HG03064 (cell line): ENCODE results near the gene SLC35G6.
"Not testable (repeated sequence)": the region's sequence is repeated elsewhere in the genome, so short reads cannot be mapped to it uniquely, and the experiment has no call there.

Experiments
- ATAC-seq: cut with Tn5 transposase; IDR thresholded peaks from one replicate; pipeline ENCODE4 v1.9.1; 2021; ENCODE audit warnings: low read depth; ENCODE audit not compliant: unreplicated experiment

The SLC35G6 gene

DNA sequence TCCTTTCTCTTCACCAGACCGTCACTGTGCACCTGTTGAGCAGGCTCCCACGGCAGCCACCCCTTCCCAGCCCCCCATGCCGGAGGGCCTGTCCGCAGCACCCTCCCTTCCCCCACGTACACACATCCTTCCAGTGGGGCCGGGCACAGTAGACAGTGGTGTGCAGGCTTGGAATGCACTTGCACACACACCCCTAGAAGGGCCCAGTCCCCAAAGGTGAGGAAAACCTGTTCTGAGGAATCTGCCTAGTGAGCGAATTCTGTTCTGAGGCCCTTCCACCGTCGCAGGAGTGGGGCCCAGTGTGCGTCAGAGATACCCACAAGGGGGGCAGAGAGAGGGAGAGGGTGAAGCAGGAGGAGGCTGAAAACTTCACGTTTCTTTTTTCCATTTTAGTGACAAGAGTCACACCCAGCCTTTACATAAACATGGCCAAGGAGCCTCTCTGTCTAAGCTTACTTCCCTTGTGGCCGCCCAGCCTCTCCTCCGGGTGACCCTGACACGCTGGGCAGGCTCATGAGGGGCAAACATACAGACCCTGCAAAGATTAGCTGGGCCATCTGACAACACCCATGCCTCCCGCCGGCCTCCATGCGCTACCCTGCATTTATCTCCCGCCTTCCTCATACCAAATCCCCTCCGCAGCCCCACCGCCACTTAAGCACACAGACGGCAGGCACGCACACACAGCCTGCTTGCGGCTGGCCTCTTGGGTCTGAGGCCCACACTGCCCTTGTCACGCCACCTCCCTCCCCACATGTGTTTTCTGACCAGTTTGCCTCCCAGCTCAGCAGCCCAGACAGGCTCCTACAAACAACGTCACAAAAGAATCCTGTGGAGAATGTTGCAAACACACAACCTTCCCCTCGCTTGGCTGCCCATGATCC lies 3.6 kb upstream of the SLC35G6 start:
- ATAC-seq, result no peak

DNA sequence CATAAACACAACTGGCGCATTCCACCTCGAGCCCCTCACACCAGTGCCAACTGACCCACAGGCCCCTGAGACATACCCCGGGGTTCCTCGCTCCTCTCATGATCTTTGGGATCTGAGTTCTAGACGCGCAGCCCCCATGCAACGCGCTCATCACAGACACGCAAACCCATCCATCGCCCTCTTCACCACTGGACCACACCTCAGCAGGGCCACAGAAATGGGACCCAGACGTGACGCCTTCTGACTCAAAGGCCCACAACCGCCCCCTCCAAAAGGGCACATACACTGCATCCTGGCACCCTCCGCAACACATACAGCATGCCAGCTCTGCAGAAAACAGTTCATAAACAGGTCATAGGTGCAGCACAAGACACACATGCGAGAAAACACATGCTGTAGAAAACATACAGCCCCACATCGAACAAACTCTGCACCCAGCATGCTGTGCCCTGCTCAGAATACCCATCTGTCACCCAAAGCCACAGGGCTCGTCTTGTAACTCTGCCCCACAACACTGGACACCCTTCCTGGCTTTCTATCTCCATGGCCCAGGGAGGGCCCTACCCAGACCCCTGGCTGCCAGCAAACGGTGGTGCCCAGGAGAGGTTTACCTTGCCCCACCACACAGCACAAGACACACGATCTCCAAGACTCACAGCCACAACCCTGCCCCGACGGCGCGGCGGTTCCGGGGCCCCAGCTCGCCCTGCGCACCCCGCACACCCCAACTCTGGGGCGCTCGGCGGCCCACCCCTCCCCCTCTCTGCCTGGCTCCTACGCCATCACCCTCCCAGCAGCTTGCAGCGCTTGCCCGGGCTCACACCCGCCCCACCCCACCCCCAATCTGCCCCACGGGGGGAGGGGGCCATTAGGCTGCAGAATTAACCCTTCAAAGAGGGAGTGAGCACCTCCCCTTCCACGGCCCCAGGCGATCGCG lies 2.7 kb upstream of the SLC35G6 start:
- no peak for ATAC-seq

DNA sequence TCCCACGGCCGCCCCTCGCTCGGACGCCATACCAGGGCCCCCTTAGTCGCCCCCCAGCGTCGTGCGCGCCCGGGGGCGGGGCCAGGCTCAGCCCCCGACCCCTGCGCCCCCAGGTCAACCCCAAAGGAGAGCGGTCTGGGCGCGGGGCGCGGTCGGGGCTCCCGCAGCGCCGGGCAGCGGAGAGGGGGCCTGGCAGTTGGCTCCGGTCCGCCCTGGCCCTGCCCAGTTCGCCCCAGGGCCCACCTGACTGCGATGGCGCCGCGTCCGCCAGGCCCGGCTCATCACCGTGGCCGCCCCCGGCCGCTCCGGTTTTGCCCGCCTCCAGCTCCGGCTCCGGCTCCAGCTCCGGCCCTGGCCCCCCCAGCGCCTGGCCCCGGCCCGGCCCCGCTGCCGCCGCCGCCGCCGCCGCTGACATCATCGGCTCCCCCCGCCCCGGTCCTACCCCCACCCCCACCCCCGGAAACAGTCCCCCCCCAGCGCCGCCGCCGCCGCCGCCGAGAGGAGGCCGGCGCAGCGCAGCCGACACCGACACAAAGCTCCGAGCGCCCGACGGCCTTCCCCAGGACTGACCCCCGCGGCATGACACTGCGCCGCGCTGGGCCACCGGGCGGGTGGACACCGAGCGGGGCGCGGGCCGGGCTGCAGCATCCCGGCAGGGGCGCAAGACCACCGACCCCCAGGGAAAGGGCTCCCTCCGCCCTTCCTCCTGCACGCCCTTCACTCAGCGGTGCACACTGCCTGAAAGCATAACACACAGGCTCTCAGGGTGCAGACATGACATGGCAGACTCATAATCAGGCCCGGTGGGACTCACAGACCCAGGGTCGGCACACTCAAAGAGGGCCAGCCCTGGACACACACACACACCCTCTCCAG lies 1.8 kb upstream of the SLC35G6 start, which contains the start of gene ZBTB4:
TSS of gene ZBTB4 (minus strand) at position 419 of the 876 bp plus-strand sequence. CDS start 12,830 bp downstream, outside the sequence.
- no peak for ATAC-seq

DNA sequence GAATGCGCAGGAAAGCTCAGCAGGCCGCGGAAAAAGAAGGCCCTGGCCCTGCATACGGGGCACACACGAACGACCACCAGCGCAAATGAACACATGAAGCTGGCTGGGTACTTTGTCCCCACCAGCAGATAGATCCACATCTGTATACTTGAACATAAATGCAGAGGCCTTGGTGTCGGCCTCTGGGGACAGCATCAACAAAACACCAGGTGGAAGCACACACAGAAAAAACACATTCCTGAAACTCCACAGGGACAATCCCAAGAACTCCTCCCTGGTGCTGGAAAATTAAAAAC lies 1.2 kb upstream of the SLC35G6 start:
- ATAC-seq, result no peak

DNA sequence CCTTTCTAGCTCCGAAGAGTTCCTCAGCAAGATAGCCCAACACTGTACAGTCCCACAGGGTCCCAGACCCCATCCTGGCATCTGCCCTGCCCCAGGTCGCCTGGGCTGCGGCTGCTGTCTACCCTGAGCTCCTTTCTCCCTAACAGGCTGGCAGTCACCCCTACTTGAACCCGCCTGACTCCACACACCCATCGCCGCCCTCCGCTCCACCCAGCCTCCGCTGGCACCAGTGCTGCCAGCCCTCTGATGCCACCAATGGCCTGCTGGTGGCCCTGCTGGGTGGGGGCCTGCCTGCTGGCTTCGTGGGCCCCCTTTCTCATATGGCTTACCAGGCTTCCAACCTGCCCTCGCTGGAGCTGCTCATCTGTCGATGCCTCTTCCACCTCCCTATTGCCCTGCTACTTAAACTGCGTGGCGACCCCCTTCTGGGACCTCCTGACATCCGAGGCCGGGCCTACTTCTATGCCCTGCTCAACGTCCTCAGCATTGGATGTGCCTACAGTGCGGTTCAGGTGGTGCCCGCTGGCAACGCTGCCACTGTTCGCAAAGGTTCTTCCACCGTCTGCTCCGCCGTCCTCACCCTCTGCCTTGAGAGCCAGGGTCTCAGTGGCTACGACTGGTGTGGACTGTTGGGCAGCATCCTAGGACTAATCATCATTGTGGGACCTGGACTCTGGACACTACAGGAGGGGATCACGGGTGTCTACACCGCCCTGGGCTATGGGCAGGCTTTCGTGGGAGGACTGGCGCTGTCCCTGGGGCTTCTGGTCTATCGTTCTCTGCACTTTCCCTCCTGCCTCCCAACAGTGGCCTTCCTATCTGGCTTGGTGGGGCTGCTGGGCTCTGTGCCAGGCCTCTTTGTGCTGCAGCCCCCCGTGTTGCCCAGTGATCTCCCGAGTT lies 846 bp downstream of the SLC35G6 start:
- ATAC-seq, result not testable (repeated sequence)

DNA sequence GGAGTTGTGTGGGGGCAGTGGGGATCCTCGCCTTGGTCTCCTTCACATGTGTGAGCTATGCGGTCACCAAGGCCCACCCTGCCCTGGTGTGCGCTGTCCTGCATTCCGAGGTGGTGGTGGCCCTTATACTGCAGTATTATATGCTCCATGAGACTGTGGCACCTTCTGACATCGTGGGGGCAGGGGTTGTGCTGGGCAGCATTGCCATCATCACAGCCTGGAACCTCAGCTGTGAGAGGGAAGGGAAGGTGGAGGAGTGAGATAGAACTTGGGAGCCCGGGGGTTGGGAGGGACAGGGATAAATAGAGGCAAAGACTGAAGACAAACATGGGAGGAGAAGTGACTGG lies 1.5 kb downstream of the SLC35G6 start:
- ATAC-seq, result not testable (repeated sequence)

DNA sequence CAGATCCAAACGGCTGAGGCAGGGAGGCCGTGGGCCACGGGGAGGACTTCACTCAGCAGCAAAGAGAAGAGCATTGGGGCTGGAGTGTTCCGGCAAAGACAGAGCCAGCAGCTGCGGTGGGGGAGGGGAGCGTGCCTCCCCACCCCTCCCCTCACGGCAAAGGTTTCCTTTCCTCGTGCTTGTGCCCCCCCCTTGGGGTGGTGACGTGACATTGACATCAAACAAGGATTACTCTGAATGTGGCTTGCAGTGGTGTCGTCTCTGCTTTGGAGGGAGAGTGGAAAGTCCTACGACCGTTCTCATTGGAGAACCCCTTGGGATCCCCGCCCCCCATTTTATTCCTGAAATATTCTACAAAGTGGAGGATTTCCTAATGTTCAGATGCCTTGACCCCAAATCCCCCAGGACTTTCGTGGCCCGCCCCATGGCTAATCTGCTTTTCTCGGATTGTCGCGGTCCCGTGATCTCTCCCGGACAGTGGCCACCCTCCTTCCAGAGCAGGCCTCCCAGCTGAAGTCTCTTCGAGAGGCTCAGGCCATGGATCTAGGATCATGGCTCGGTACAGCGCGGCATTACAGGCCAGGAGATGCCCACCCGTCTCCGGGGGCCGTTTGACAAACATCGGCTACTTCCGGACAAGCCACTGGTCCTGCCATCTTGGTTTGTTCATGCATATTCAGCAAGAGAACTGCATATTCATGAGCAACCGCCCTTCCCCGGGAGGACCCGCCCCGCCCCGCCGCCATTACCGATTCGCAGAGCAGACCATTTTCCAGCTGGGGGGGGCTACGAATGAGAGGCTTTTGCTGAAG lies 2.2 kb downstream of the SLC35G6 start:
- ATAC-seq, result peak; percentile 29

DNA sequence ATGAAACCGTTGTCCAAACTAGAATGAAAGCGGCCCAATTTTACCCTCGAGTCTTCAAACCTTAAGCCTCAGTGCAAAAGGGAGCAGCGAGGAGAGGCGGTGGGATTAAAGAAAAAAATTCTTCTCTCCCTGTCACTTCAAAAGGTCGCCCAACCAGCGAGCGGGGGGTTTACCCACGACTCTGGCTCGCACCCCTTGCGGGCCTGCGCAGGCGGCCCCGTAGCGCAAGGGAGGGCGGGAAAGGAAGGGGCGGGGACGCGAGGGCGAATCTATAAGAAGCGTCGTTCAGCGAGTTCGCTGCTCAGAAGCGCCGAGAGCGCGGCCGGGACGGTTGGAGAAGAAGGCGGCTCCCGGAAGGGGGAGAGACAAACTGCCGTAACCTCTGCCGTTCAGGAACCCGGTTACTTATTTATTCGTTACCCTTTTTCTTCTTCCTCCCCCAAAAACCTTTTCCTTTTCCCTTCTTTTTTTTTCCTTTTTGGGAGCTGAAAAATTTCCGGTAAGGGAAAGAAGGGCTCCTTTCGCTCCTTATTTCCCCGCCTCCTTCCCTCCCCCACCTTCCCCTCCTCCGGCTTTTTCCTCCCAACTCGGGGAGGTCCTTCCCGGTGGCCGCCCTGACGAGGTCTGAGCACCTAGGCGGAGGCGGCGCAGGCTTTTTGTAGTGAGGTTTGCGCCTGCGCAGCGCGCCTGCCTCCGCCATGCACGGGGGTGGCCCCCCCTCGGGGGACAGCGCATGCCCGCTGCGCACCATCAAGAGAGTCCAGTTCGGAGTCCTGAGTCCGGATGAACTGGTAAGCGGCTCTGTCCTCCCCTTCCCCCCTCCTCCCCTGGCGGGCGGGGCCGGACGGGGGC lies 3.0 kb downstream of the SLC35G6 start, which contains the start of gene POLR2A:
TSS of gene POLR2A (plus strand) at position 300 of the 852 bp plus-strand sequence.
- peak; percentile 45 for ATAC-seq

DNA sequence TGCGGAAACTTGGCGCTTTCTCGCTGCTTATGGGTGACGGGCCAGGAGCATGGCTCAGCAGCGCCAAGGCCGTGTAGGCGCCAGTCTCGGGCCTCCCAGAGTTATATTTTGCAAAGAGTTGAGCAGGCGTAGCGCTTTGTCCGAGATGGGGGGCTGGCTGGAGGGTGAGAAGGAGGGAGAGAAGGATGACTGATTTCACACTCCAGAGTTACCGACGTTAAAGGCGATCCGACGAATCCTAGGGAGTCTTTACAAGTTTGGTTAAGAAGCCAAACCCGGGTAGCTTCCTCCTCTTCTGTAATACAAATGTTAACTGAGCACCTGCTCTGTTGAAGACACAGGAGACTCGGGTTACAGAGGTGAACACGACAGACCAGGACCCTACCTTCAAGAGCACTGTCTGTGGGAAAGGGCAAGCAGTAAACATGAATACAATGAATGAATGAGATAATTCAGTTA lies 3.7 kb downstream of the SLC35G6 start:
- ATAC-seq, result no peak

DNA sequence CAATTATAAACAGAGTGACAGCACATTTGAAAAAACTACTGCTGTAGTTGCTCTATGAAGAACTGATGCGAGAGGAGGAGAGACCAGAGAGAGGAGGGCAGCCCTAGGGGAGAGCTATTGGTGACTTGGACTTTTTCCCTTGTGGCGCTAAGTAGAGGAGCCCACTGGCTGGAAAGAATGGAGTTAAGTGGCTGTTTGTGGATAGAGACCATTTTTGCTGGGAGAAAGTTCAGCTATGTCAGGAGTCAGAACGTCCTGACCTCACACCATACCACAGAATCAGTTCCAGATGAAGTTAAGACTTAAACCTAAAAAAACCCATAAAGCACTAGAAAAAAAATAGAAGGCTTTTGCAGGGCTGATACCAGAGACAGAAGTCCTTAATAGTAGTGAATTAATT lies 4.9 kb downstream of the SLC35G6 start:
- no peak for ATAC-seq

DNA sequence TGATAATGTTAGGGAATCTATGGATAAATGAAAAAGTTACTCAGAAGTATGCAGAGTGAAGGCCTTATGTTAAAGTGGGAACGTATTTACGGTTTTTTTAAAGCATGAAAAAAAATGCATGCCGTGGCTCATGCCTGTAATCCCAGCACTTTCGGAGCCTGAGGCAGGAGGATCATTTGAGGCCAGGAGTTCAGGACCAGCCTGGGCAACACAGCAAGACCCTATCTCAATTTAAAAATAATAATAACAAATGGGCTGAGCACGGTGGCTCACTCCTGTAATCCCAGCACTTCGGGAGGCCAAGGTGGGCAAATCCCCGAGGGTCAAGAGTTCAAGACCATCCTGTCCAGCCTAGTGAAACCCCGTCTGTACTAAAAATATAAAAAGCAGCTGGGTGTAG lies 8.9 kb downstream of the SLC35G6 start:
- ATAC-seq, result no peak

DNA sequence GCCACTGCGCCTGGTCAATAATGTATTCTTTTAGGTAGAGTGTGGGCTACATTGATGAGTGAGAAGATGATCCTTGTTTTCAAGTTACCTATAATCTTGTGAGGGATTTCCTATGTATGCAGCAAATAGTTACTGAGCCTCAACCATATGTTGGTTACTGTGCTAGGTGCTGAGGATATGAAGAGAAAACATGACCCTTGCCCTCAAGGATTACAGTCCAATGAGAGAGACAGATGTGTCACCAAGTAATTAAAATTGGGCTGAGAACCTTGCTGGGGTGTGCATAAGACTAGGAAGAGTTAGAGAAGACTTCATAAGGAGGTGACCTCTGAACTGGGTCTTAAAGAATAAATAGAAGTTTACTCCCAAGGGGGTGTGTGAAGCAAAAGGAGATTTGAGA lies 10.3 kb downstream of the SLC35G6 start:
- ATAC-seq, result no peak

DNA sequence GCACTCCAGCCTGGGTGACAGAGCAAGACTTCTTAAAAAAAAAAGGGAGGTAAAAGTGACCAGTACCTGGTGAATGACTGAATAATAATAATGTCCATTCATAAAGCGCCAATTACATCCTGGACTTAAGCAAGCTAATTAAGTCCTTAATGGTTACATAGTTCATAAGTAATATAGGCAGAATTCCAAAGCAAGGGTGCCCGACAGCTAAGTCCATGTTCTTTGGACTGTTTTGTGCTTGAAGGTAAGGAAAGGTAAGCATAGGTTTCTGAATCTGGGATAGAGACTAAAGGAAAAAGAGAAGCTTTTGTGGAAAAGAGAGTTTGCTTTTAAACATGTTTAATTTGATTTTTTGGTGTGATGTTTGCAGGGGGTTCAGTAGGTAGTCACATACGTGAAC lies 12.7 kb downstream of the SLC35G6 start:
- no peak for ATAC-seq

DNA sequence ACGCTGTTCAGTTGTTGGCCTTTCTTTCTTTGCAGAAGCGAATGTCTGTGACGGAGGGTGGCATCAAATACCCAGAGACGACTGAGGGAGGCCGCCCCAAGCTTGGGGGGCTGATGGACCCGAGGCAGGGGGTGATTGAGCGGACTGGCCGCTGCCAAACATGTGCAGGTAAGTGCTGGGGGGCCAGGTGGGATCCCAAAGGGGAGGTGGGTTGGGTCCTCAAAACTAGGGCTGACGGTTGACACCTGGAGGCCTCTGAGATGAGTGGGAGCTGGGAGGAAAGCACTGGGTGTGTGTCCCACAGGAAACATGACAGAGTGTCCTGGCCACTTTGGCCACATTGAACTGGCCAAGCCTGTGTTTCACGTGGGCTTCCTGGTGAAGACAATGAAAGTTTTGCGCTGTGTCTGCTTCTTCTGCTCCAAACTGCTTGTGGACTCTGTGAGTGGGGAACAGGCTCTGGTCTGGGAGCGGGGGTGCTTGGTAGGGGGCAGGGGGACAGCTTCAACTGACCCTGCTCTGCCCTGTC lies 14.7 kb downstream of the SLC35G6 start:
- ATAC-seq, result no peak

DNA sequence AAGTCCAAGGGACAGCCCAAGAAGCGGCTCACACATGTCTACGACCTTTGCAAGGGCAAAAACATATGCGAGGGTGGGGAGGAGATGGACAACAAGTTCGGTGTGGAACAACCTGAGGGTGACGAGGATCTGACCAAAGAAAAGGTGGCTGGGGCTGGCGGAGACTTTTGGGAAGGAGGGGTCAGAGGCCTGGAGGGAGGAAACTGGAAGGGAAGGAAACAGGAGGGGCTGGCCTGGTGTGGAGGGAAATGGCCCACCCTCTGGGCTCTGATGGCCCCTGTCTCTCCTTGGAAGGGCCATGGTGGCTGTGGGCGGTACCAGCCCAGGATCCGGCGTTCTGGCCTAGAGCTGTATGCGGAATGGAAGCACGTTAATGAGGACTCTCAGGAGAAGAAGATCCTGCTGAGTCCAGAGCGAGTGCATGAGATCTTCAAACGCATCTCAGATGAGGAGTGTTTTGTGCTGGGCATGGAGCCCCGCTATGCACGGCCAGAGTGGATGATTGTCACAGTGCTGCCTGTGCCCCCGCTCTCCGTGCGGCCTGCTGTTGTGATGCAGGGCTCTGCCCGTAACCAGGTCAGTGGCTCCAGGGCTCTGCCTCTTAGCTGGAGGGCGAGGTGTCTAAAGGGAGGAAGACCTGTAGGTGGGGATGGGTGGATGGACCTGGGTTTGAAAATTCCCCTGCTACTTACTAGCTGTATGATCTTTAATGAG lies 15.4 kb downstream of the SLC35G6 start:
- no peak for ATAC-seq

DNA sequence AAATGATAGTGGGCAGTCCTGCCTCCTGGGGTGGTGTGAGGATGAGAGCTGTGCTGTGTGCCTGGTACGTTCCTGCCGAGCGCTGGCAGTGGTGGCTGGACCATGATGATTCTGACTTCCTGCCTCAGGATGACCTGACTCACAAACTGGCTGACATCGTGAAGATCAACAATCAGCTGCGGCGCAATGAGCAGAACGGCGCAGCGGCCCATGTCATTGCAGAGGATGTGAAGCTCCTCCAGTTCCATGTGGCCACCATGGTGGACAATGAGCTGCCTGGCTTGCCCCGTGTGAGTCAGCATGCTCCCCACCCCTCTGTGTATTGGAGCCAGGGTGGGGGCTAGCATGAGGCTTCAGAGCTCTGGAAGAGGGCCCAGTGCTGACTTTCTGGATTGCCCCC lies 16.0 kb downstream of the SLC35G6 start:
- ATAC-seq, result no peak

DNA sequence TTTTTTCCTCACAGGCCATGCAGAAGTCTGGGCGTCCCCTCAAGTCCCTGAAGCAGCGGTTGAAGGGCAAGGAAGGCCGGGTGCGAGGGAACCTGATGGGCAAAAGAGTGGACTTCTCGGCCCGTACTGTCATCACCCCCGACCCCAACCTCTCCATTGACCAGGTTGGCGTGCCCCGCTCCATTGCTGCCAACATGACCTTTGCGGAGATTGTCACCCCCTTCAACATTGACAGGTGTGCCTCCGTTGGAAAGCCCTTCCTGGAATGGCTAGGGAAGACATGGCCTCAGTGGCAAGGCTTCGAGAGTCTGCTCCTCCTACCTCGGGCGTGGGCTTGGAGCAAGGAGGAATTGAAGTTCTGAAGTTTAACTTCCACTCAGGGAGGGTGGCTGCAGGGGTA lies 16.4 kb downstream of the SLC35G6 start:
- ATAC-seq, result no peak
